ENCODE results near the gene NMT1.

NMT1 gene

DNA sequence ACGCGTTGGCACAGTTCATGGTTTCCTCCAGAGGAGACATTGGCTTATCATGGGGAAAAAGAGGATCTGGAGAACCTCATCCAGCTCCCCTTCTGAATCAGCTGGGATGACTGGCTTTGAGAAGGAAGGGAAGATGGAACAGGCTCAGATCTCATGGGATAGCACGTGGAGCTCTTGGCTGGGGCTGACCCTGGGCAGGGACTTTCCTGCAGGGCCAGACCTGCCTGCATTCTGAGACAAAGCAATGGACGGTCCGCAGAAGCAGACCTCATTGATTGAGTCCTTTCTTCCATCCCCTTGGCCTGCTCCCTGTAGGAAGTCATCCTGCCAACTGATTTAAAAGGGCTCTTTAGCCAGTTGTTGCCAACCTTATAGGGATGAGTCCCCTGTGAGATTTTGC, 45.0 kb downstream of the NMT1 start:
- no peak for DNase-seq

DNA sequence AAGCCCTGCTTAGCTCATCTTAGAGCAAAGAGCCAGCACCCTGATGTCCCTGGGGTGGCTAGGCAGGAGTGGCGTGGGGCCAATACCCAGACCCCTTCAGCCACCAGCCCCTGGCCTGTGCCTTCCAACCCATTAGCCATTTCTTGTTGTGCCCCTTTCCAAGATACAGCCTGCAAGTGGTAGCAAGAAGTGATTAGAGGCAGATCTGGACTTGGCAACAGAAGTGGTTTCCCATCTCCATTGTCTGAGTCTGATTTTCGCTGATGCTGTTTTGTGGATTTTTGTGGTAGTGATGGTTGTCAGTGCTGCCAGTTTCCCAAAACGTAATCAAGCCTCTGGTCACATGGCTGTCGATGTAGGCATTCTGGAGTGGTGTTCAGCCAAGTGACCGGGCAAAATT, 45.5 kb downstream of the NMT1 start:
- DNase-seq: no peak

DNA sequence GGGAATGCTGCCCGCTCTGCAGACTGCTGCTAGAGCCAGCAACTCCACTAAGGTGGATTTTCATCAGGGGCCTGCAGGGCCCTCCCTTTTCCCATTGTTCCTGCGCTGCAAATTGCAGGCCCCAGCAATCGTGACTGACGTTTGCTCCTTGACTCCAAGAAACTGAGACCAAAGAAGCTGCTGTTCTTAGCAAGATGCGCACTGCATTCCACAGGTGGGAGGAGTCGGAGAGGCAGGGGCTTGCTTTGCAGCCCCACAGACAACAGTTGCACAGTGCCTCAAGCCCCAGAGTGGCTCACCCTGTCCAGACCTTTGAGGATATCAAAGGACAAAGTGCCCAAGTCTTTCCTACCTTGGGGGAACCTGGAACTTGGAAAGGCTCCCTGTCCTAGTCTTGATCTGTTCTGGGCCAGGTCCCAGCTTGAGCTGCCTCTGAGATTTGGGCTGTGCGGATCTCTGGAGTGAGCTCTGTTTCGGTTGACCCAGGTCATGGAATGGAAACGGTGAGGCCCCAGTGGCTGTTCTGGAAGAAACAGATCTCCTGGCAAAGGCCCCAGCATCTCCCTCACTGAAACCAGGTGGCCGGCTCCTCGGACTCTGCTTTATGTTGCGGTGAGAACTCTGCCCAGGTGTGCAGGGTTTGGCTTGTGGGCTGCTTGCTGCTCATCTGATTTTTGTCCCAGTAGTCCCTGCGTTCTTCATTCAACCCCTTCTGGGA, 46.3 kb downstream of the NMT1 start:
- DNase-seq: no peak

DNA sequence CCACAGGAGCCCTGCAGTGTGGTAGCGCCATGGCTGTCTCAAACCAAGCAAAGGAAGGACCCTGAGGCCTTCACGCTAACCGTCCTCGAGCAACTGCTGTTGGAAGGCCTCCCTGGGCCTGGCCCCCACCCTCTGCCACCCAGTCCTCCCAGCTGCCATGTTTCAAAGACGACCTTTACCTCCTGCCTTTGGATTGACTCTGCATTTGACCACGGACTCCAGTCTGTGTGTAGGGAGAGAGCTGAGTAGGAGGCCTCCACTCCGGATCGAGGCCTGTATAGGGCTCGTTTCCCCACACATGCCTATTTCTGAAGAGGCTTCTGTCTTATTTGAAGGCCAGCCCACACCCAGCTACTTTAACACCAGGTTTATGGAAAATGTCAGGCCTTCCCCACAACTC, 46.9 kb downstream of the NMT1 start:
- no peak for DNase-seq

DNA sequence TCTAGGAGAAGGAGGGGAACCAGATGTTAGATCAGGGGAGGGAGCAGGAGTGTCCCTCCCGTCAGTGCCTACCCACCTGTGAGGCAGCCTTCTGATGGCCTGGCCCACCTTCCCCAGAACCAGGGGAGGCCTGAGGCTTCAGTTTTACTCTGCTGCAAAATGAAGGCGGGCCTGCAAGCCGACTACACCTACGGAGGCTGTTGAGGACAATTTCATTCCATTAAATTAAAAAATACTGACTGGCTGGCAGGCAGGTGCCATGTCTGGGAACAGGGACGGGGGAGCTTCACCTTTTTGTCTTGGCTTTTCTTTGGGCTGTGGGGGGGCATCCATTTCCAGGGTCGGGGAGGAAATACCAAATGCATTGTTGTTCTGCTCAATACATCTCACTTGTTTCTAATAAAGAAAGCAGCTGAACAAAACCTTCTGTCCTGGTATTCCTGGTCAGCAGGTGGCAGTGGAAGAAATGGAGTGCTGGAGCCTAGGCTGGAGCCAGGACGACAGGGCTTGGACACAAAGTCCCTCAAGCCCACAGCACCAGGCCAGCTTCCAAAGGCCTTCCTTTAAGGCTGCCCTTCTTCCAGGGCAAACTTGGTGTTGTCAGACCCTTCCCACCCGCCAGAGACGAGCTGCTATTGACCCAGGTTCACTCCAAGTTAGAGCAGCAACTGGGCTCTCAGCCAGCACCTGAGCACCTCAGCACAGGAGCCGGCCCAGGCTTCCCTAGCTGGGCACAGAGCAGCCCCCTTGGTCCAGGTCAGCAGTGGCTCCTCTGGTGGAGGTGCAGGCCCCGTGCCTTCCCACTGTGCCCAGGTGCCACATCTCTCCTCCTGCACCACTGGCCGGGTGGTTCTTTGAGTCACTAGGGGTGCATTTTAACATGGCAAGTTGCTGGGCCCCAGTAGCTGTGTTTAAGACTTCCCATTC, 47.7 kb downstream of the NMT1 start:
- no peak for DNase-seq

DNA sequence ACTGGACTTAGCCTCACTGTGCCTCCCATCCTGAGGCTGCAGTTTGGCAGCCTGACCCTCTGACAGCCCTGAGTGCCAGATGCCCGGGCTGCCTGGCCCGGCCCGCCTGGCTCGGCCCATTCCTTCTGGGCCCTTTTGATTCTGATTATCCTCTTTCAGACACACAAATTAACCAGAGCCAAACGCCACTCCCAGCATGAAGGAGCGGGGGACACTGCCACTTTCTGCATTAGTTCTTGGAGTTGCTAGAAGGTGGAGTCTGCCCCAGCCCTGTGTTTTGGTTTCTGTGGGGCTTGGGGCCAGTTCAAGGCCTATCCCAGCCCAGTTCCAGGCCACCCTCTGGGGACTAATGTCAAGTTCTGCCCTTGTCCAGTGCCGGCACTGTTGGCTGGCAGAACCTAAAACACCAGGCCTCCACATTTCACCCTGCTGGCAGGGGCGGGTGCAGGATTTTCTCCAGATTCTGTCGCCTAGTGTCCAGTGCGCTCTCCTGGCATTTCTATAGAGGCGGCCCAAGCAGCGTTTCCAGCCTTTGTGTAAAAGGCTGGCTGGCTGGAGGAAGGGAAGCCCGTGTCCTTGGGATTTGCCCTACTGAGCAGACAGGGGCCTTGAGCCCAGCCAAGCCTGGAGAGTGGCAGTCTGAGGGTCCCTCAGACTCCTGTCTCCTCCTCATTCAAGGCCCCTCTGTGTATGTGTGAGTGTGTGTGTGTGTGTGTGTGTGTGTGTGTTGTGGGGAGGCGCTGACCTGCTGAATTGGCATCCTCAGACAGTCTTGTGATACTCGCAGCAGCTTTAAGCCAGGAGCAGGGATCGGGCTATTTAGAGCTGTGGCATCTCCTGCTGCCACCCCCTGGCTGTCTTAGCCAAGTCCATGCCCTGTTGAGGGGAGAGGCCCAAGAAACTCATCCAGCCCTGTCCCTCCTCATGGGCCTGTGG, 49.8 kb downstream of the NMT1 start:
- DNase-seq: no peak

DNA sequence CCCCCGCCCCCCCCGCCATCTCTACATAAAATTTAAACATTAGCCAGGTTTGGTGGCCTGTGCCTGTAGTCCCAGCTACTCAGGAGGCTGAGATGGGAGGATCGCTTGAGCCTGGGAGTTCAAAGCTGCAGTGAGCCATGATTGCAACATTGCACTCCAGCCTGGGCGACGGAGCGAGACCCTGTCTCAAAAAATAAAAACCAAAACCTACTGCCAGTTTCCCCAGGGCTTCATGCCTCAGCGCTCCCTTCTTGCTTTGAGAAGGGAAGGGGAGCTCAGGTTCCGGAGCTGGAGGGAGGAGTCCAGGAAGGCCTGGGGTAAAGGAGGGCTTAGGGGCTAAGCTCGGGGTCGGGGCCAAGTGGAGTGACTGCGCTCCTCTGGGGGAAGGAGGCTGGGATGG, 50.7 kb downstream of the NMT1 start:
- DNase-seq: no peak

DNA sequence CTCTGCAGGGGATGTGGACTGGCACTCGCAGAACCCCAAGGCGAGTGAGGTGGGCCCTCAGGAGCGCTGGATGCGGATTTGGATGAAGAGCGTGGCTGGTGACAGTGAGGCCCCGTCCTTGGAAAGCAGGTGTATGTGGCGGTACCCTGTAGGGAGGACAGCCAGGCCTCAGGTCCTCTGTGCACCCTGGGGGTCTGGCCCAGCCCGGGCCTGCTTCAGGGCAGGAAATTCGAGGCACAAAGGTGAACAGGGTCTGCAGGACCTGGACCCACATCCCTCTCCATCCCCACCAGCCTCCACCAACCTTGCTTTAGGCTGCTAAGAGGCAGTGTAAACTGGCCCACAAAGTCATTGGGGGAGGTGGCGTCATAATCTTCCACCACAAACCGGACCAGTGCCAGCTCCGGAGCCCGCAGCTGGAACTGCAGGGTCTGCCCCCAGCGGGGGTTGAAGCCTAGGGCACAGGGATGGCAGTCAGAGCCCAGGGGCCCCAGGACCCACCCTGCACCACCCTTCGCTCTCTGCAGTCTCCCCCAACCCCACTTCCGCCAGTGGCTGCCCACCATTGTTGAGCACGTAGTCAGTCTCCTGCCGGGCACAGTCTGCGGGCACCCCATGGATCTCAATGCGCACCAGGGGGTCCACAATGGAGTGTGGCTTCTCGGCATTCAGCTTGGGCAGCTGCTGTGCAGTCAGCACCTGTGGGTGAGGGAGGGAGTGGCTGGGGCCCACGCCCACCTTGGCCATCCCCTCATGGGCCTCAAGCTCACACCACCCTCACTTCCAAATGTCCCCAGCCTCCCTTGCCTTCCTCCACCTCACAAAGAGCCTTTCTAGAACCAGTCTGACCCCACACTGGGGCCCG, 51.7 kb downstream of the NMT1 start:
- no peak for DNase-seq

DNA sequence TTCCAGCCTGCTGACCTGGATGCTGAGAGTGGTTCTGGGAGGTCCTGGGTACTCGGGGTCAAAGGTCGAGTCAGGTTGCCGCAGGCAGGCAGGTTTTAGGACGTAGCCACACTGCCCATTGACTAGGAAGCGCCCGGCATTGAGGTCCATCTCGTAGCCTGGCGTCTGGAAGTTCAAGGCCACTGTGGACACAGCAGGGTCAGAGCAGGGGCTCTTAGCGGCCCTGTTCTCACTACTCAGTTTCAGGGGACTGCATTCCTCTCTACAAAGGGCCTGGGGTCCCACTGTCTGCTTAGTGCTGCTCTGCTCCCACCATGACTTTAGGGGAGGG, 52.3 kb downstream of the NMT1 start:
- no peak for DNase-seq

DNA sequence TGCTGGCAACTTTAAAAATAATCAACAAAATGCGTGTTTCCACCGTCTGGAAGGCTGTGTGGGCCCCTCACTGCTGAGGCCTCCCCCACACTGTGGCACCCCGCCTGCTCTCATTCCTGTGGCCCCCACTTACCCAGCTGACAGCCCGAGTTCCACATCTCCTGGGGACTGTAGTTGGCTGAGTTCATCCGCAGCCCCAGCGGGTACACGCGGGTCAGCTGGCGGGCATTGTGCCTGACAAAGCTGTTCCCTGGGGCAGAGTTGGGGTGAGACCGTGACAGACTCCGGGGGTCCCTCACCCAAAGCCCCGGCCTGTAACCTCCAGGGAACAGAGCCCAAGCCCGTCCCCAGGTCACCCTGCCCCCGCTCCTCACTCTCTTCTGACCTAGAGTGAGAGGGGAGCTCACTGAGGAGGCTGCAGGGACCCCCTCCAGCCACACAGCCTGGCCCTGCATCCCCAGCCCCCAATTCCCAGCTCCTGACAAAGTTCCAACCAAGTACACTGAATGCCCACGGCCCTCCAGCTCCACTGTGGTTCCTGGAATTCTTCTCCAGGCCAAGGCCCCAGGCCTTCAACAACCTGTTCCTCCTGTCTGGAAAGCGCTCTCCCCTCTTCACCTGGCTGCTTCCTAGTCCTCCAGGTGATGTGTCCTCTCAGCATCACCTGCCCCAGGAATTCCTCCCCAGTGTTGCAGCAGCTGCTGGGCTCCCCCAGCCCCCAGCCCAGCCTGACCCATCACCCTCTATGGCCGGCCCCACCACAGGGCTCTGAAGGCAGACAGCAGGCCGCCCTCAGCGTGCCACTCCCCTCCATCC, 53.2 kb downstream of the NMT1 start:
- no peak for DNase-seq

DNA sequence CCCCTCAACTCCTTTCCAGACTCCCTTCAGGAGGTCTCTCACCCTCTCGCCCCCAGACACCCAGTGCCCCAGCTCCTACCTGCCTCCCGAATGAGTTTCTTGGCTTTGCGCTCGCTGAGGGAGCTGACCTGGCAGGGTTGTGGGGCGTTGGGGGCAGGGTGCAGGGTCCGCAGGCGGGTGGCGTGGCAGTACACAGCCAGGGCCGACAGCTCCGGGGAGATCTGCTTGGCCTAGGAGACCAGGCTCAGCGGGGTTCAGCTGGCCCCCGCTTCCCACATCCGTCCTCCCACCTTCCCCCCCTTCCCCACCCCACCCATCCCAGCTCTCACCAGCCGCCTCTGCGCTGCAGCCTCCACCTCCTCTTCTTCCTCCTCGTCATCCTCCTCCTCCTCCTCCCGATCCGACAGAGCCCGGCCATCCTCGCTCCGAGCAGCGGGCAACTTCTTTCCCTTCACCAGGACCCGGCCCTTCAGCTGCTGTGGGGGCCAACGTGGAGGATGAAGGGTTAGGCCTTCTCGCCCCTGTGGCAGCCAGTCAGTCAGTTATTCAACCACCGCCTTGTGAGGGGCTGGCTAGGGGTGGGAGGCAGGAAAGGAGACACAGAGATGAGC, 54.0 kb downstream of the NMT1 start:
- no peak for DNase-seq

DNA sequence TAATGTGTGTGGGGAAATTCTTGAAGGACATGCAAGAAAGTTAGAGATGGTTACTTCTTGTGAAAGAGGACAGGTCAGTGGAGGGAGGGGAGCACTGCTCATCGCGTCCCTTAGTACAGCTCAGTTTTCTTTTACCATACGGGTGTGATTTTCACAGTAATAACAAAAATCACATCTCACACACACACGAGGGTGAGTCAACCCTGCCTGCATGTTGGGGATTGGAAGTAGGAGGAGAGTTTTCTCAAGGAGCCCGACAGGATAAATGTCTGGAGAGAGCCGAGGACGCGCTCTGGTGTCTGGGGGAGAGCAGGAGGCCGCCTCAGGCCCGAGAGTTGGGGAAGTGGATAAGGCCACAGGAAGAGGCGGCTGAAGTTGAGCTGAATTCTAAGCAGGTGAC, 54.8 kb downstream of the NMT1 start:
- no peak for DNase-seq

DNA sequence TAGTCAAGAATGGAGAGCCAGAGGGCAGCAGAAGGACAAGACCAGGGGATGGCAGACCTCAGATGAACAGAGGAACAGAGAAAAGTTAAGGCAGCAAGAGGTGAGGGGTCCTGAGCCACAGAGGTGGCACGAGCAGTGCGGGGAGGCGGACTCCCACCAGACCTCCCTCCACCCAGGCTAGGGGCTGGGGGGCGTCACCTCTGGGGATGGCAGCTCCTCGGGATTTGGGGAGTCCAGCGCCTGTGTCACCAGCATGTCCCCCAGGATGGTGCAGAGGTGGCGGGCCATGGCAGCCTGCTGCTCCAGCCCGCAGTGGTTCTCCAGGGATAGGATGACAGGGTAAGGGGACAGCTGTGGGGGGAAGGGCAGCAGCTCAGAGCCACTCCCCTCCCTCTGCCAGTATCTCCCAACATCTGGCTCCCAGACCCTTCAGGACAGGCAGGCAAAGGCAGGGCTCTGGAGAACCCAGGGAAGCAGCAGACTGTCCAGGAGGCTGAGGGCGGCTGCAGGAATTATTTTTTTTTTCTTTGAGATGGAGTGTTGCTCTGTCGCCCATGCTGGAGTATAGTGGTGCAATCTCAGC, 55.4 kb downstream of the NMT1 start:
- no peak for DNase-seq

DNA sequence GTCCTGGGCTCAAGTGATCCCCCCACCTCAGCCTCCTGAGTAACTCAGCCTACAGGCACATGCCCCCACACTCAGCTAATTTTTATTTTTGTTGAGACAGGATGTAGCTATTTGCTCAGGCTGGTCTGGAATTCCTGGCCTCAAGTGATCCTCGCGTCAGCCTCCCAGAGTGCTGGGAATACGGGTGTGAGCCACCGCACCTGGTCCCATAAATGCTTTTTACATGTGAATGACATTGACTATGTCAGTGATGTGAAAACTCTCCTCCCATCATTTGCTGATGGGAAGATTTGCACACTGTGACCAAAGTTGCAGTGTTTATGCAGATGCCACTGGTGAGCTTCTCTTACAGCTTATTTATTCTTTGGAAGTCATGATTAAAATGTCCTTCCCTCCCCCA, 56.2 kb downstream of the NMT1 start:
- no peak for DNase-seq

DNA sequence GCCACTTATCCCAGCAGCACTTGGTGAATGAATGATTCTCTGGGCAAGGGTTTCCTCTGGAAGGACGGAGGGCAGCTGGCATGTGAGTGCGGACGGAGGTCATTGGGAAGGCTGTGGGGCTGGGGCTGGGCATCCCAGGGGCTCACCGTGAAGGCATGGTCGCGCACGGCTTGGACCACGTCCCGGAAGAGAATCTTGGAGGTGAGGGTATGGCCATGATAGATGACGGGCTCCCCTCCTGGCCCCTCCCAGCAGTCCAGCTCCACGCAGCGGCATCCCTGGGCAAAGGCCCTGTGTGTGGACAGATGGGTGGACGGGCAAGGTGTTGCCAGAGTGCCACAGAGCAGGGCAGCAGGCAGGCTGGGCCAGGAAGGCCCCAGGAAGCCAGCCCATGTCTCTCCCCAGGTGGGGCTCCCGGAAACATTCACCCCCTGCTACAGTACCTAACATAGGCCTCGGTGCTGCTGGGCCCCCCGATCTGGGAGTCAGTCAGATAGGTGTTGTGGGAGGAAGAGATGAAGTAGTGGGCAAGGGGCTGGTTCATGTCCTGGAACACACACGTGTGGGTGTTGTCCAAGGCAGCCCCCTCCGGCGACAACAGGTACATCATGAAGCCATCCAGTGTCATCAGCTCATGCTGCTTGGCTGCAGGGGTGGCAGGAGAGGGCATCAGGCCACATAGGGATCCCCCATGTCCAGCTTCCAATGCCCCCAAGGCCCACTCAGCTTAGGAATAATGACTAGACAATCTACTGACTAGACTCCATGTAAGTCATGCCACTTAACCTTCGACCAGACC, 56.9 kb downstream of the NMT1 start:
- DNase-seq: no peak

DNA sequence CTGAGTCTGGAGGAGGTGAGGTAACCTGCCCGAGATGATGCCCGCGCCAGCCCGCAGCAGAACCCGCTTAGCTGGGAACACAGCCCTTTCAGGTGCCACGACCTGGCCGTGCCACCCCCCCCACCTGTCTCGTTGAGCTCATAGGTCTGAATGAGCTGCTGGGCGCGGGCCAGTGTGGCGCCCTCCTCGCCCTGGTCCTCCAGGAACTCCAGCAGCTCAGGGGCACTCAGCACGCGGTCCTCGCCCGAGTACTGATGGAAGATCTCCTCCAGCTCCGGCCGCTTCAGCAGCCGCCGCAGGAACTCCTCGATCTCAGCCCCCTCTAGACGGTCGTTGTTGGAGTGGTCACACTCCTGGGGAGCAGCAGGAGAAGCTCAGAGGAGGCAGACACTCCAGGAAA, 57.6 kb downstream of the NMT1 start:
- no peak for DNase-seq

DNA sequence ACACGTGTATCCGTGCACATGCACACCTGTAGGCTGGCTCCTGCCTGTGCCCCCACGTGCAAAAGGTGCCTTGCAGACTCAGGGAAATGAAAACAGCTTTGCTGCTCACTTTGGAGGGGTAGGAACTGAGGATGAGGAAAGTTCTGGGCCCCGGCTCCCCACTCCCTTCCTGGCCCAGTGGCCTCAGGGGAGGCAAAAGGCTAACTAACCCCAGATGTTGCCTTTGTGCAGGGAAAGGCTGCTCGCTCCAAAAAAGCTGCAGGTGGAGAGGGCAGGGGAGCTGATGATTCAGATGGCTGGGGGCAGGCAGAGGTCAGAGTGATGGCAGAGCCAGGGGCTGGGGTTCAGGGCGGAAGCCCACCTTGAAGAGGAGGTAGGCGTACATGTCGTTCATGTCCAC, 58.8 kb downstream of the NMT1 start:
- DNase-seq: no peak

DNA sequence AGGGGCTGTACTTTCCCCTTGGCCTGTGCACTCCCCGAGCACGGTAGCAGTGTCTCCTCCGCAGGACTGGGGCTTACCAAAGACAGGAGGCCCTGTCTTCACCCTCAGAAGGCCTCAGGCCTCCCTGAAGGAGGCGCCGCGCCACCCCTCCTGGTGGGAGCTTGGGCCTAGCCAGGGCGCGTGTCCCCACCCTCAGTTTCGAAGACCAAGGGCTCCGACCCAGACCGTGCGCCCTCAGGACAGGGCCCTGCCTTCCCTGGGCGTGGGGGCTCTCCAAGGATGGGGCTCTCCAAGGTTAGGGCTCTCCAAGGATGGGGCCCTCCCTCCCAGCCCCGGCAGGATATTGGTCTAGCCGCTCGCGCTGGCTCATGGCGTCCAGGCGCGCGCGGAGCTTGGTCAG, 59.4 kb downstream of the NMT1 start:
- no peak for DNase-seq

DNA sequence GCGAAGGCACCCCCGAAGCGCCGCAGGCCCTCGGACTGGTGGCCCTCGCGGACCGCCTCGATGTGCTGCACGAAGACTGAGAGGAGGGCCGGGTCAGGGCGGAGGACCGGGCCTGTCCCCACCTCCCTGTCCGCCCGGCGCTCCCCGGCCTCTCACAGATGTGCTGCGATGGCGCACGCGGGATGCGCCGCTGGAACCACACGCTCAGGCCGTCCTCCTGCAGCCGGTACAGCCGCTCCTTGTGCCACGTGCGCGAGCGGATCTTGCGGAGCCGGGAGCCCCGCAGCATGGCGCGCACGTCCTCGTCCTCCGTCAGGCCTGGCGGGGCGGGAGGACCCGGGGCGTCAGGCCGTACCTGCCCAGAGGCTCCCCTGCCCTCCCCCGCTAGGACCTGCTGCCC, 59.9 kb downstream of the NMT1 start:
- no peak for DNase-seq

All from T-helper 9 cell (primary cell).